GM21360 (cell line): ENCODE results near the gene NELFB.

Source experiments
- ATAC-seq: cut with Tn5 transposase; IDR thresholded peaks from one replicate; pipeline ENCODE4 v1.9.1; 2021; ENCODE audit warnings: mild to moderate bottlenecking, moderate library complexity; ENCODE audit not compliant: unreplicated experiment

Gene NELFB

DNA sequence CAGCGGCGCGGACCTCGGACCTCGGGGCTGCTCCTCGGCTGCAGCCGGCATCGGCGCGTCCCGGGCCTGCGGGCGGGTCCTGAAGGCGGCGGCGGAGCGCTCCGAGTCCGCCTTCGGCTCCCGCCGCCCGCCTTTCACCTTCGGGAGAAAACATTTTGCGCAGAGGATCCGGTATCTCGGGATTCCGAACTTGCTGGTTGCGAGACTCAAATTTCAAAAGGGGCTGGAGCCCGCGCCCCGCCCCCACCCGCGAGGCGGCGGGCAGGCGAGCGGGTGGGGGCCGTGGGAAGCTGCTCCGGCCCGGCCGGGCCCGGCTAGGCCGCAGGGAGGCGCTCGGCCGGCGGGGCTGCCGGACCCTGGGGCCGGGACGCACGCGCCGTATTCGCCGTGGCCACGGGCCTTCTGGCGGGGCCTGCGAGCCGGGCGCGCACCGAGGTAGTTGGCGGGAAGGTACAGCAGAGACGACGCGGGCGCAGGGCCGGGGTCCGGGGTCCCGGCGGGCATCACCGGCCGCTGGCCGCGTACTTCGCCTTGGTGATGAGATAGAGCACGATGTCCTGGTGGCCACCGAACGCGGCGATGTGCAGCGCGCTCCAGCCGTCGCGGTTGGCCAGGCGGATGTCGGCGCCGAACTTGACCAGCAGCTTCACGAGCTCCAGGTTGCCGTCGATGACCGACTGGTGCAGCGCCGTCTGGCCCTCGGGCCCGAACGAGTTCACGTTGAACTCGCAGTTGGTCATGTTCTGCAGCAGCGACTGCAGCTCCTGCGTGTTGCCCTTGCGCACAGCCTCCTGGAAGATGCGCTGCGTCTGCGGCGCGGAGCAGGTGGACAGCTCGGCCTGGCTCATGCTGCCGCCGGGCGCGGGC, 46.2 kb downstream of the NELFB start:
- ATAC-seq: no peak

DNA sequence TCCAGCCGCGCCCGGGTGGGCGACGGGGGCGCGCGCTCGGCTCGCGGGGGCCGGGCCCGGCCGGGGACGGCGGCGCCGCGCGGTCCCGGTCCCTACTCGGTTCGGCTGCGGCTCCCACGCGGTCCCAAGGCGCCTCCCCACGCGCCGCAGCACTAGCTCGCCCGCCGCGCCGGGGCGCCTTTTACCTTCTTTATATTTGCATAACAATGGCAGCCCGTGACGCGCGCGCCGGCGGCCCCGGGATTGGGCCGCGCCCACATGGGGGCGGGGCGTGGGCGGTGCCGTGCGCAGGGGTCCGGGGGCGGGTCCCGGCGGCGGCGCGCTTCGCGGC, 47.0 kb downstream of the NELFB start, which contains the start of gene NRARP:
Gene NRARP (minus strand): TSS at position 154 of the 331 bp plus-strand sequence. CDS start 343 bp downstream, outside the sequence.
- ATAC-seq: peak; percentile 59

GRCh38 chr9:137302449-137303150, 47.5 kb downstream of the NELFB start:
- ATAC-seq: peak; percentile 35

DNA sequence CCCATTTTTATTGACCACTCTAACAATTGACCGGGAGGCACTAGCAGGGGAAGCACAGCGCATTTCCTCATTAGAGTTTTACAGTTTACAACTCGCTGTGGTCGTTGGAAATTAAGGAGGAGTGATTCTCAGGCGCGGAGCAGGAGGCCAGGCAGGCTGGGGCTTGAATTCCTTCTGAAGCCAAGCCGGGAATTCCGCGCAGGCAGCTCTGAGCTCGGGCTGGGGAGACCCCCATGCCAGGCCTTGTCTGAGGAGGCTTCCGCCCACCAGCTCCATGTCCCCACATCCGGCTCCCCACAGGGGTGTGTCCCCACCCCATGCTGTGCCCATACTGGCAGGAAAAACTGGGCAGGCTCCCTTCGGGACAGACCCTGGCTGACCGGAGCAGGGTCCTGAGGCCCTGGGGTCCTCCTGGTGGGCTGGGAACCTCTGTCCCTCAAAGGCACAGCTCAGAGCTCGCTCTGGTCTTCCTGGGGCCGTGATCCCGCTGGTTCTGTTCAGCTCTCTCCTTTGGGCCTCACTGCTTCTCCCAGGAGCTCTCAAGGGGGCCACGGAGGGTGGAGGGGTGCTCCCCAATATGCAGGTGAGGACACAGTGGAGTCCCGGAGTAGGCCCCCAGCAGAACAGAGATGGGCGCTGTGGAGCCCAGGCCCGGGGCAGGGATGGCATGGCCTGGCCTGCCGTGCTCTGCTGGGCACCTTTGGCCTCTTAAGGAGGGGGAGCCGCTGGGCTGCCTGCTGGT, 48.2 kb downstream of the NELFB start:
- no peak for ATAC-seq

DNA sequence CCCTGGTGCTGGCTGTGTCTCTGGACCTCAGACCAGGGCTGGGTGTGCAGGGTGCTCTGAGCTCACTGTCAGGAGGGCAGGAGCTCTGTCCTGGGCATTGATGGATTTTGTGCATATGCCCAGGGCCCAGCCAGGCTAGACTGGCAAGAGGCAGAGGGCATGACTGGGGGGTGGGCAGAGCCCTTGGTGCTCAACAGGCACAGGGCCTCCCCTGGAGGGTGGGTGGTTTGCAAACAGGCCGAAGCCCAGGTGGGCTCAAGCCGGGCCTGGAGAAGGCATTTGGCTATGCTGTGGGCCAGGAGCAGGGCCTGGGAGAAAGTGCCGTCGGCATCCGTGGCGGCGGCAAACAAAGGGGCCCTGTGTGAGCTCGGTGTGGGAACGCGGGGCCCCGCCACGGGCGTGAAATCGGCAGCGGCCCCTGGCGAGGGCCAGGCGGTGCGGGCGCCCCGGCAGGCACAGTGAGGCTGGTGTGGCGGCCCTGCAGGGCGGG, 48.8 kb downstream of the NELFB start:
- ATAC-seq: no peak

GRCh38 chr9:137304383-137305059, 49.4 kb downstream of the NELFB start:
- ATAC-seq: no peak

- ATAC-seq: no peak
Observed at GRCh38 chr9:137305060-137305797, 50.1 kb downstream of the NELFB start.

GRCh38 chr9:137305798-137306065, 50.6 kb downstream of the NELFB start:
- ATAC-seq: no peak

DNA sequence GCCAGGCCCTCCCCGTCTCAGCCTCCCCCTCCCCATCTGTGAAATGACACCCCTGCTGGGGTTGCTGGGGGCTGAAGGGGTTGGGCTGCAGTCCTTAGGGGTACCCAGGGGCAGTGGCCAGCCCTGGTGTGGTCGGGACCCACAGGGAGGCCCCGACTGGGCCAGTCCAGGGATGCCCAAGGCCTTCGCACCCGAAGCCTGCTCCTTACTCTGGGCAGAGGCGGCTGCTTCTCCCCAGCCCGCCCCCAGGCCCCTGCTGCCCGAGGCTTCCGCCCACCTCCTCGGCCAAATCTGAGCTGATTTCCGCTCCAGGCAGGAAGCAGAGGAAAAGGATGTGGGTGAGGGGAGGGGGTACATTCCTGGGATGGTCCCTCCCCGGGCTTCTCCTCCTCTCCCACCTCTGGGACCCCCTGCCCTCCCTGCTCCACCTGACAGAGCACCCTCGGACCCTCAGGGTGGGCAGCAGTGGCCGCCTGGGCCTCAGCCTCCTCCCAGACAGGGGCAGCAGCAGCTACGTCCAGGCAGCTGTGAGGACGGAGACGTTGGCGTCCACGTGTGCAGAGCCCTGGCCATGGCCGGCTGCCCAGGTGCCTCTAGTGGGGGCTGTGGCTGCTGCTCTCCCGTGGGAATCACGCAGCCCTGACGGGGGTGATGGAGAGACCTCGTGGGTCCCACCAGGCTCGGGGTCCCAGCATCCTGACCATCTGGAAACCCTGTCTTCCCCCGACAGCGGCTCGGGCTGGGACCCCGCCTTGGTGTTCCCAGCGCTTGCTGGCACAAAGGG, 51.1 kb downstream of the NELFB start:
- ATAC-seq: no peak

GRCh38 chr9:137306850-137307254, 51.7 kb downstream of the NELFB start:
- no peak for ATAC-seq

- ATAC-seq: no peak
Observed at GRCh38 chr9:137307255-137308056, 52.3 kb downstream of the NELFB start.

- no peak for ATAC-seq
Observed at GRCh38 chr9:137308057-137308619, 53.0 kb downstream of the NELFB start.

- ATAC-seq: no peak
Observed at GRCh38 chr9:137309368-137310188, 54.5 kb downstream of the NELFB start.

DNA sequence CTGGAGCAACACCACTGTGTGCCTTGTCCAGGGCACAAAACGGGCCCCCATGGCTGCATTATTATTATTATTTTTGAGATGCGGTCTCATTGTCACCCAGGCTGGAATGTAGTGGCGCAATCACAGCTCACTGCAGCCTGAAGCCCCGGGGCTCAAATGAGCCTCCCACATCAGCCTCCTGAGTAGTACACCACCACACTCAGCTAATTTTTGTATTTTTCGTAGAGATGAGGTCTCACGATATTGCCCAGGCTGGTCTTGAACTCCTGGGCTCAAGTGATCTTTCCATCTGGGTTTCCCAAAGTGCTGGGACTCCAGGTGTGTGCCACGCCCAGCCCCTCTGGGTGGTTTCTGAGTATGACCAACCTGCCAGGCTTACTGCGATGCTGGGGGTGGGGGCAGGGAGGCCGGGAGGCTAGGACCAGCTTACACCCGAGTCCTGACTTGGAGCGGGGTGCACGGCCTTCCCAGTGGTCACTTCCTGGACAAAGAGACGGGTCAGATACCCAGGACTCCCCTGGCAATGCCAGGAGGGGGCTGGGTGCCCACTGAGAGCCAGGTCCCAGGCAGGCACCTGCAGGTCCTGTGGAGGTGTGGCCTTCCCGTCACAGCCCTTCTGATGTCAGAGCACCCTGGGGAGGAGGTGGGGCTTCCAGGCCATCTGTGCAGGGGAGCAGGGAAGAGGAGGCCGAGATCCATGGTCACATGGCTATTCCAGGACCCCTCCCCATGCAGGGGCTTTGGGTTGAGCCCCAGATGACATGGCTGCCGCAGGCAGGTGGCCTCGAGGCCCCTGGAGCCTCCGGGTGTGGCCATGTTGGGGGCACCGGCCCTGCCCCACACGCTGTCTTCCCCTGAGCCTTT, 55.3 kb downstream of the NELFB start:
- no peak for ATAC-seq

DNA sequence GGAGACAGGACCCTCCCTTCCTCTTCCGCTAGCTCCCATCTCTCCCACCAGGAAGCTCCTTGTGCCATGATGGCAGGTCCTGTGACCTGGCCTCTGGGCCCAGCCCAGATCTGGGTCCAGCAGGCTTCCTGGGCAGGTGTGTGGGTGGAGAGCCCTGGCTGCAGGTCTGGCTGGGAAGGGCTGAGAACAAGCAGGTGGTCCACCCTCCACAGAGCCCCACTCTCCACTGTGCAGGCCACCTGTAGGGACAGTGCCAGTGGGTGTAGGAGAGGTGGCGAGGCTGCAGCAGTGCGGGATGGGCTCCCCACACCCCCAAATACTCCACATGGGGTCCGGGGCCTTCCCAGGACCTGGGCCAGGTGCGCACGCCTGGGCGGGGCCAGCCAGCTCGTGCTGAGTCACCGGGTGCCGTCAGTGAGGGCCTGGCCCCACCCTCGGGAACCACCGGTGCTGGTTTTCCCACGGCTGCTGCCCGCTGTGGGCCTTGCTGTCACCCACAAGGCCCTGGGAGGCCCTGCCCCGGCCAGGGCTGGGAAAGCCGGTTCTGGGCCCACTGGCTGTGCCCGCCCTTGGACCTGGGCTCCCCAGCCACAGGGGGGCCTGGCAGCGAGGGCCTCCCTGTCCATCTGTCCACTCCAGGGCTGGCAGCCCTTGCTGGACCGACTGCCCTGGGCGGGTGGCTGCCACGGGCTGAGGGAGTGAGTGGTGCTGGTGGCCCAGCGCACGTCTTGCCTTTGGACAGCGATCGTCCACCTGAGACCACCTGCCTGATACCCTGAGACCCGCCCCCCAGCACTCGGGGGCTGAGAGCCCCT, 56.3 kb downstream of the NELFB start:
- ATAC-seq: no peak
